LNCaP clone FGC (cell line): ENCODE data around the gene IMPG2.
"Not testable (repeated sequence)": the region's sequence is repeated elsewhere in the genome, so short reads cannot be mapped to it uniquely, and the experiment has no call there.

ENCODE experiments used
- DNase-seq: peaks from one replicate; pipeline ENCODE4 v3.0.0-alpha.2; 2011; ENCODE audit warnings: low read depth
- H3K4me3 ChIP-seq: 2 replicates; pipeline ENCODE4 v1.5.1; 2011; ENCODE audit warnings: mild to moderate bottlenecking, low read depth, low read length, control low read depth
- CTCF ChIP-seq: IDR thresholded peaks from 2 replicates; pipeline ENCODE4 v1.5.1; 2012; ENCODE audit warnings: mild to moderate bottlenecking; ENCODE audit not compliant: control insufficient read depth, insufficient read depth; ENCODE audit errors: extremely low read depth

The IMPG2 gene

GRCh38 chr3:101319531-101319930 is 844 bp downstream of the IMPG2 start:
- no peak for DNase-seq
- H3K4me3 ChIP-seq = no peak overlapping the region
- TF ChIP-seq CTCF = no peak

GRCh38 chr3:101312545-101312944 is 7.8 kb downstream of the IMPG2 start:
- no peak for TF ChIP-seq CTCF
- DNase-seq = no peak

GRCh38 chr3:101311676-101312075 is 8.7 kb downstream of the IMPG2 start:
- no peak for DNase-seq
- no peak overlapping the region for H3K4me3 ChIP-seq
- TF ChIP-seq CTCF = no peak

More at GRCh38 chr3:101312545-101312944, 7.8 kb downstream of the IMPG2 start:
- no peak overlapping the region for H3K4me3 ChIP-seq

GRCh38 chr3:101310978-101311375 is 9.4 kb downstream of the IMPG2 start:
- TF ChIP-seq CTCF = no peak
- DNase-seq = no peak
- H3K4me3 ChIP-seq = no peak overlapping the region

- DNase-seq, H3K4me3 ChIP-seq: not testable (repeated sequence)
Observed at GRCh38 chr3:101308147-101308772, 12.1 kb downstream of the IMPG2 start.

GRCh38 chr3:101303836-101304235 is 16.5 kb downstream of the IMPG2 start:
- no peak overlapping the region for H3K4me3 ChIP-seq
- DNase-seq = no peak
- no peak for TF ChIP-seq CTCF

GRCh38 chr3:101303089-101303731 is 17.2 kb downstream of the IMPG2 start:
- H3K4me3 ChIP-seq = no peak overlapping the region
- DNase-seq = no peak
- TF ChIP-seq CTCF = no peak
